Omental fat pad (tissue), 4 donors: ENCODE data around the gene VSIR. TPM values are rescaled to one million over a fixed set of nuclear protein-coding genes. Genes with fewer than 3 reads are reported as not detected.

ENCODE experiments used
- ATAC-seq: fragments of 150-250 bp; one replicate; pipeline ENCODE4 v1.9.1; 2016; ENCODE audit warnings: mild to moderate bottlenecking, moderate library complexity; ENCODE audit not compliant: low FRiP score
- DNase-seq: peaks from one replicate; pipeline ENCODE4 v3.0.0-alpha.2; 2019; ENCODE audit warnings: low spot score
- CTCF ChIP-seq, 3 donors: fragments of 450-650 bp; IDR thresholded peaks; one replicate each; pipeline ENCODE4 v1.5.1; 2016 to 2017; ENCODE audit warnings: antibody characterized with exemption in 3 of 3, mild to moderate bottlenecking in 3 of 3, moderate library complexity in 2 of 3
- small RNA-seq: library from RNA; depleted of rRNA; stranded (forward); fragments of <200 nt; gene quantifications from one replicate; pipeline ENCODE3, GENCODE V24; 2016
- total RNA-seq, 4 donors: library from RNA; depleted of rRNA; stranded (reverse); fragments of >200 nt; gene quantifications; one replicate each; pipeline ENCODE4 v1.1.0, GENCODE V29; 2016

VSIR gene
- total RNA-seq, 4 donors from 2014 or later, result 65.1 to 119 (median 86.3) TPM

GRCh38 chr10:71697938-71698709, 75.2 kb downstream of the VSIR start:
- TF ChIP-seq CTCF (IDR thresholded peaks at IDR 0.05), result no peak
- DNase-seq, result no peak
- no peak for ATAC-seq

Small RNA genes within 50 kb of the gene (small RNA-seq; reads per million reads assigned to genes)
- gene MIR7152, result not detected

Other genes with a start within 250 kb of the VSIR start
- under 1 TPM; 0.16 to 0.56 (median 0.31) TPM for gene C10orf105, start 53.7 kb downstream of the VSIR start, total RNA-seq
- gene PSAP, start 77.7 kb upstream of the VSIR start, total RNA-seq, result 1,000 to 10,000 TPM in 3 of 4 donors, 100 to 1,000 TPM in 1; 937 to 1,475 (median 1,210) TPM
- 10 to 100 TPM; 27.9 to 54.2 (median 34.2) TPM for gene CHST3, start 190.9 kb upstream of the VSIR start, total RNA-seq